HG02973 (cell line): ENCODE results near the gene OLIG2.

Experiments
- ATAC-seq: cut with Tn5 transposase; IDR thresholded peaks from one replicate; pipeline ENCODE4 v1.9.1; 2021; ENCODE audit warnings: moderate library complexity; ENCODE audit not compliant: unreplicated experiment

The OLIG2 gene

DNA sequence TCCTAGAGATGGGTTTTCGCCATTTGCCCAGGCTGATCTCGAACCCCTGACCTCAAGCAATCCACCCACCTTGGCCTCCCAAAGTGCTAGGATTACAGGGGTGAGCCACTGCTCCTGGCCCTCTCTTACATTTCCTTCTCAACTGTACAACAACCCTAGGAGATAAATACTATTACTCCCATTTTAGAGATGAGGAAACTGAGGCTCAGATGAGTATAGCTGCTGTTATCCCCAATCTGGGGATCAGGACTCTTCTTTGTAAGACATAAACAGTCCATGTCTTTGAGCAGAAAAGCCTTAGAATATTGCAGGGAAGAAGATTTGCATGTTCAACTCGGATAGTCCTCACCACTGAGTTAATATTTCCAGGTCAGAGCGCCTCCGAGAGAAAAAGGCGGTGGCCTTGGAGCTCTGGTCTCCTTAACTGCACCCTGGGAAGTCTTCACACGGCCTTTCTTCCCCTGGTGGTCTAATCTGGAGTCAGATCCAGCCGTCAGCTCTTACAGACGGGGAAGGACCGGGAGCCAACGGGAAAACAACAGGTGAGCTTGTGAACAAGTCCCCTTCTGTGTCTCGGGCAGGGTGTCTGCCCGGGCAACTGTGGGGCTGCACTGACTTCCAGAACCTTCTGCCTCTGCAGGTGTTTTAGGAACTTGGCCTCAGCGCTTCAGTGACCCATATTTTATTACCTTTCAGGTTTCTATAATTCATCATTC, 38.3 kb downstream of the OLIG2 start:
- no peak for ATAC-seq

- no peak for ATAC-seq
Measured at GRCh38 chr21:33064623-33065390, 39.1 kb downstream of the OLIG2 start.

DNA sequence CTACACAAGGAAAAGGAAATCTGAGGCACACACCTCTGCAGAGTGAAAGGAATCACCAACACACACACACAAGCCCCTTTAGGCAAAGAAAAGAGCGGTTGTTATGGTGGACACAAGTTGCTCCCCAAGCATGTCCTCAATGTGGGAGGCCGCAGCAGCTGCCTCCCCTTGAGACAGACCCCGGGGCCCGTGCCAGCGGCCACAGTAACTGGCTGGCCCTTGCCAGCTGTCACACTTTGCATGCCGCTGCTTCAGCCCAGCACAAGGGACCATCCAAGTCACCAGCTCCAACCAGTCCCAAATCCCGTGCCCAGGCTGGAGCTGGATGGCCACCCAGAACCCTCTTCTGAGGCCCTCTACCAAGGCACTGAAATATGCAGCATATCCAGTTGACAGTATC, 41.3 kb downstream of the OLIG2 start:
- no peak for ATAC-seq

DNA sequence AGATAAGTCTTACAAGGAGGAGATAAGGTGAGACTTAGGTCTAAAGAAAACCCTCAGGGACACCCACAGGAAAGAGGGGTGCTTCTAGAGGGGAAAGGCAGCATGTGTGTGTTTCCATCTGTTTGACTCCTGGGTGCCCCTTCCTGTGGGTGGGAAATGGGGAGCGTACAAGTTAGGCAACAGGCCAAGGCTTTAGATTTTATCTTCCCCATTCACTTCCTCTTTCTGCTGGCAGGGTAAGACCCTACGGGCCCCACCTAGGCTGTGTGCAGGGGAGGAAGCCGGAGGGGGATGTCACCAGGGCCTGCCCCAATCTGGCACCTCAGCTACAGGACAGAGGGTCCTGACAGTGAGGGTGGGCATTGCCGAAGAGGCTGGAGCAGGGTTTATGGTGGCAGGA, 41.7 kb downstream of the OLIG2 start:
- ATAC-seq: no peak

DNA sequence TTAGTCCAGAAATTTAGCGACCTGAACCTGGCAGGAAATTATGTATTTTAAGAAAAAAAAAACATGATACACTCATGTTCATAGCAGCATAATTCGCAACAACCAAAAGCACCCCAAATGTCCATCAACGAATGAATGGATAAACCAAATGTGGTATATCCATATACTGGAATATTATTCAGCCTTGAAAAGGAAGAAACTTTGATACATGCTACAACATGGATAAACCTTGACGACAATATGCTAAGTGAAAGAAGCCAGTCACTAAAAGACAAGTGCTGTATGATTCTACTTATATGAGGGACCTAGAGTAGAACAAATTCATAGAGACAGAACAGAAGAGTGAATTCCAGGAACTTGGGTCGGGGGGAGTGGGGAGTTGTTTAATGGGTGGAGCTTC, 43.5 kb downstream of the OLIG2 start:
- ATAC-seq: no peak

DNA sequence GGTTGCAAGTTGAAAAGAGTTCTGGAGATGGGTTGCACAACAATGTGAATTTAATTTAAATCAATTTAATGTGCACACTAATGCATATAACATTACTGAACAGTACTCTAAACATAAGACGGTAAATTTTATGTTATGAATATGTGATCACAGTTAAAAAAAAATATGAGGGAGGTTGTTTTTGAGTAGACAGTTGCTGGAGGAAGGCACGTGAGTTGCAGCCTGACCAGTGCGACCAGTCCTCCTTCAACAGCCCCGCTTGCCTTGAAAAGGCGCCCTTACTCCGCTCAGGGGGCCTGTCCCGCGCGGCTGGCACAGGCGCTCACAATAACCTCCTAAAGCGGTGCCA, 43.9 kb downstream of the OLIG2 start:
- no peak for ATAC-seq

GRCh38 chr21:33069994-33070743, 44.4 kb downstream of the OLIG2 start, which contains the start of gene OLIG1:
Gene OLIG1, plus strand, starts transcription at chr21:33070141. Its CDS starts 106 bp downstream, at chr21:33070247.
- no peak for ATAC-seq

- ATAC-seq: no peak
Measured at GRCh38 chr21:33070744-33070997, 44.9 kb downstream of the OLIG2 start.

DNA sequence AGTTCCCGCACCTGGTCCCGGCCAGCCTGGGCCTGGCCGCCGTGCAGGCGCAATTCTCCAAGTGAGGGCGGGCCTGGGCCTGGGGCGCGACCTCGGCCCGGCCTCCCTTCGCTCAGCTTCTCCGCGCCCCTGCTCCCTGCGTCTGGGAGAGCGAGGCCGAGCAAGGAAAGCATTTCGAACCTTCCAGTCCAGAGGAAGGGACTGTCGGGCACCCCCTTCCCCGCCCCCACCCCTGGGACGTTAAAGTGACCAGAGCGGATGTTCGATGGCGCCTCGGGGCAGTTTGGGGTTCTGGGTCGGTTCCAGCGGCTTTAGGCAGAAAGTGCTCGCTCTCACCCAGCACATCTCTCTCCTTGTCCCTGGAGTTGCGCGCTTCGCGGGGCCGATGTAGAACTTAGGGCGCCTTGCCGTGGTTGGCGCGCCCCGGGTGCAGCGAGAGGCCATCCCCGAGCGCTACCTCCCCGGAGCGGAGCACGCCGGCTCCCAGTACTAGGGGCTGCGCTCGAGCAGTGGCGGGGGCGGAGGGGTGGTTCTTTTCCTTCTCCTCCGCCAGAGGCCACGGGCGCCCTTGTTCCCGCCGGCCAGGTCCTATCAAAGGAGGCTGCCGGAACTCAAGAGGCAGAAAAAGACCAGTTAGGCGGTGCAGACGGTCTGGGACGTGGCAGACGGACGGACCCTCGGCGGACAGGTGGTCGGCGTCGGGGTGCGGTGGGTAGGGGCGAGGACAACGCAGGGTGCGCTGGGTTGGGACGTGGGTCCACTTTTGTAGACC, 45.4 kb downstream of the OLIG2 start:
- ATAC-seq: no peak

DNA sequence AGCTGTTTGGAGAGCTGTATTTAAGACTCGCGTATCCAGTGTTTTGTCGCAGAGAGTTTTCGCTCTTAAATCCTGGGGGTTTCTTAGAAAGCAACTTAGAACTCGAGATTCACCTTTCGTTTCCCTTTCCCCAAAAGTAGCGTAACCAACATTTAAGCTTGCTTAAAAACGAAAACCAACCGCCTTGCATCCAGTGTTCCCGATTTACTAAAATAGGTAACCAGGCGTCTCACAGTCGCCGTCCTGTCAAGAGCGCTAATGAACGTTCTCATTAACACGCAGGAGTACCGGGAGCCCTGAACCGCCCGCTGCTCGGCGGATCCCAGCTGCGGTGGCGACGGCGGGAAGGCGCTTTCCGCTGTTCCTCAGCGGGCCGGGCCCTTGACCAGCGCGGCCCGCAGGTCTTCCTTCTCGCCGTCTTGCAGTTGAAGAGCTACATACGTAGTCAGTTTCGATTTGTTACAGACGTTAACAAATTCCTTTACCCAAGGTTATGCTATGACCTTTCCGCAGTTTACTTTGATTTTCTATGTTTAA, 46.1 kb downstream of the OLIG2 start:
- no peak for ATAC-seq

- ATAC-seq: no peak
Measured at GRCh38 chr21:33073636-33074035, 47.9 kb downstream of the OLIG2 start.

- ATAC-seq: no peak
Measured at GRCh38 chr21:33075128-33075527, 49.4 kb downstream of the OLIG2 start.

DNA sequence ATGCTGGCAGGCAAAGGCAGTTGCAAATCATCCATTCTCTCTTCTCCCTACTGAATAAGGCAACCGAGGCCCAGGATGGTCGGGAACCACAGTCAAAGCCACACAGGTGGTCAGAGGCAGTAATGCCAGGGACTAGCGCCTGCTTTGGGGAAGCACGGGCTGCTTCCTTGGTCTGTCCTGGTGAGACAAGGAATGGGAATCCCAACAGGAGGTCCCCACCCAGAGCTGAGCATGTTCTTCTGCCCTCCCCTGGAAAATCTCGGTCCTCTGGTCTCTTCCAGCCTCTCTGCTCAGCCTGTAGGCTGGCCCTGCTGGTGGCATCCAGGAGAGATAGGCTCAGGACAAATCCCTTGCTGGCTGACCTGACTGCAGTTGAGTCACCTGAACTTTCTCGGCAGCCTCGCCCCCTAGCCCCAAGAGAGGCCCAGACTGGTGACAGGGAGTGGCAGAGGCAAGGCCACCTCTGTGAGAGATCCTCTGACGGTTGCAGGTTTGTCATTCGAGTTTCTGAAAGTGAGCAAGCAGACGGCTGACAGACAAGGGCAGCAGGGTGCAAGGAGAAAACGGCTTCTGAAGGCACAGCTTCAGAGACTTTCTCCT, 50.0 kb downstream of the OLIG2 start:
- no peak for ATAC-seq

DNA sequence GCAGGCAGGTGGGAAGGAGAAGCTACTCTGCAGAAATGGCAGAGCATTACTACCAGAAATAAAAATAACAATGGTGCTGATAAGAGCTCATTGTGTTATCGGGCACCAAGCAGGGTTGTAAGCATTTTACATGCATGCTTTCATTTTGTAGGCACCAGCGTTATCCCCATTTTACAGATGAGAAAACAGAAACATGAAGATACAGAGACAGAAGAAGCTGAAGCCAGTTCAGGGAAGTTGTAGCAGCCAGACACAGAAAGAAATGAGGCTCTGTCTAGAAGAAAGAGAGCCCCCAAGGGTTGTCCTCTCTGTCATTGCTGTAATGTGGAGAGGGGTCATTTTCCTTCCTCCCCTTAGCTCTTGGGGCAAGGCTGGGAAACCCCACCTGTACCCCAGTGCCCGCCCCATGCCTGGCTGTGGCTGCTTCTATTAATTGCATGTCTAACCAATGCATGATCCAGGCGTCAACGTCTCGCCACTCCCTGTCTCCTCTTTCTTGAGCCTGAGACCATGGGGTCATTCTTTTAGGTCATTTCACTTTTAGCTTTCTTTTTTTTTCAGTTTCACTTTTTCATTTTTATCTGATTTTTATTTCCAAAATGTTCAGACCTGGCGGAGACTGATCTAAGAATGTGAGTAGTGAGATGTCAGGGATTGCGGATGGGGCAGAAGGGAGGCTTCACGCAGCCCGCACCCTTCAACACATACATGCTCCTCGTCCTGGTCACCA, 51.0 kb downstream of the OLIG2 start:
- no peak for ATAC-seq
